GM12891 (cell line): ENCODE results near the gene ZBTB4.

Source experiments
- POLR2A ChIP-seq: IDR thresholded peaks from 2 replicates; pipeline ENCODE4 v1.6.1; 2011; ENCODE audit warnings: low read depth, low read length, control low read depth
- SPI1 ChIP-seq: IDR thresholded peaks from 2 replicates; pipeline ENCODE4 v1.6.1; 2011; ENCODE audit warnings: low read depth, low read length, control low read depth

DNA sequence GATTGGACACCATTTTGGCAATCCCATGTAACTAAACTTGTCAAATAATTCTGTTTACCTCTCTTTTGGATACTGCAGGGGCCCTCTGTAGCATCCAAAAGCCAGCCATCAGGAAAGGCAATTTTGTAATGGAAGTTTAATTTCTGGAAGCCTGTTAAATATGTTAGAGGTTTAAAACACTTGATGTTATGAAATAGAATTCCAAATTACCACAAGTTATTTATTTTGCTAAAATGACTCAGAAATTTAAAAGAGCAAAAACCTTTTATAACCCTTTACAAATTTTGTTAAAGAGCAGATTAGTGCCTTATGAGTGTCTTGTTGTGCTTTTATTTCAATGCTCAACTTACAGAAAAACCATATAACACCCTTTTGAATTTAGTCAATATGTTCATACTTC lies 49.4 kb upstream of the ZBTB4 start:
- no peak for TF ChIP-seq SPI1
- no peak for TF ChIP-seq POLR2A
